Testis (tissue), 3 donors: ENCODE results near the gene COX8A. TPM values are rescaled to one million over a fixed set of nuclear protein-coding genes. Genes with fewer than 3 reads are reported as not detected.

Source experiments
- DNase-seq: peaks from one replicate; pipeline ENCODE4 v3.0.0-alpha.2; 2019
- H3K27ac ChIP-seq, 2 donors: fragments of 200-600 bp; sonication (generic); one replicate each; pipeline ENCODE4 v1.5.1; 2019
- H3K27me3 ChIP-seq: fragments of 200-600 bp; sonication (generic); one replicate; pipeline ENCODE4 v1.5.1; 2019
- H3K36me3 ChIP-seq: fragments of 200-600 bp; sonication (generic); one replicate; pipeline ENCODE4 v1.5.1; 2017; ENCODE audit warnings: low read depth; ENCODE audit errors: missing control alignments
- H3K4me1 ChIP-seq: fragments of 200-600 bp; sonication (generic); one replicate; pipeline ENCODE4 v1.5.1; 2019
- H3K4me3 ChIP-seq, 2 donors: fragments of 200-600 bp; sonication (generic); one replicate each; pipeline ENCODE4 v1.5.1; 2017 to 2019
- H3K9me3 ChIP-seq: fragments of 200-600 bp; sonication (generic); one replicate; pipeline ENCODE4 v1.5.1; 2017
- CTCF ChIP-seq, 3 experiments: fragments of 450-650 bp in 2 of 3; fragments of 200-600 bp in 1 of 3; sonication (generic) in 1 of 3; IDR thresholded peaks; one replicate each; pipeline ENCODE4 v1.5.1; 2016 to 2019; ENCODE audit warnings: antibody characterized with exemption in 3 of 3, mild to moderate bottlenecking in 2 of 3, moderate library complexity in 1 of 3
- POLR2A ChIP-seq: fragments of 450-650 bp; IDR thresholded peaks from one replicate; pipeline ENCODE4 v1.6.1; 2017; ENCODE audit warnings: antibody characterized with exemption, mild to moderate bottlenecking, moderate library complexity
- WGBS, 2 donors: methylation state at CpG; one replicate each; pipeline ENCODE4 v1.1.5; 2018; 5-methylcytosine and 5-hydroxymethylcytosine counted together
- intact Hi-C: fragments of 100-400 bp; cut with DNase I; formaldehyde crosslinking; loops from one replicate; pipeline ENCODE4 v1.15.1; 2023; ENCODE audit warnings: low total_unique reads
- polyA plus RNA-seq: library from polyadenylated mRNA; stranded (reverse); fragments of 350-450 nt; fragmentation: Illumina TruSeq; extraction: RNeasy Lipid Tissue Mini Kit (QIAGEN cat#74804); gene quantifications from one replicate; pipeline ENCODE4 v1.2.3, GENCODE V29; 2014; ENCODE audit warnings: low read depth, low replicate concordance; ENCODE audit not compliant: insufficient read depth
- total RNA-seq, 2 donors: library from RNA; depleted of rRNA; stranded (reverse); fragments of >200 nt; gene quantifications; one replicate each; pipeline ENCODE4 v1.2.3, GENCODE V29; 2016

Gene COX8A
- total and polyA plus RNA-seq, 3 donors from 2014 or later: 212 to 536 (median 438) TPM

GRCh38 chr11:63940786-63941185, 33.6 kb upstream of the COX8A start:
- Histone ChIP-seq H3K27me3 (no peaks in the 10 kb centered on the region), H3K4me3 (no peak overlapping the region), H3K36me3 (no peaks in the 10 kb centered on the region), H3K4me1 (peaks cover 18% of the 10 kb centered on the region), H3K27ac (no peak overlapping the region), H3K9me3 (no peaks in the 10 kb centered on the region)
- DNase-seq: no peak
- TF ChIP-seq CTCF (IDR thresholded peaks at IDR 0.05) (no peak), POLR2A (no peak)
- intact Hi-C loops: loop anchor here (10.0 kb wide), 1 partner anchor 176 kb away; the partner anchor contains the start of gene ZFTA
- WGBS, 2 donors: 54 to 65% methylated on average over 6 of the region's 6 CpGs

GRCh38 chr11:63941901-63942300, 32.5 kb upstream of the COX8A start:
- H3K4me1 ChIP-seq: peaks cover 18% of the 10 kb centered on the region
- H3K27me3 ChIP-seq: no peaks in the 10 kb centered on the region
- no peak for DNase-seq
- no peak for TF ChIP-seq CTCF (IDR thresholded peaks at IDR 0.05)
- no peak for TF ChIP-seq POLR2A
- intact Hi-C loops: loop anchor here (10.0 kb wide), 1 partner anchor 177 kb away; the partner anchor contains the start of gene ZFTA
- WGBS, 2 donors: 73 to 82% methylated on average over 4 of the region's 4 CpGs
- H3K27ac ChIP-seq: no peak overlapping the region
- no peaks in the 10 kb centered on the region for H3K9me3 ChIP-seq
- no peaks in the 10 kb centered on the region for H3K36me3 ChIP-seq
- H3K4me3 ChIP-seq: no peak overlapping the region

- WGBS, 2 donors: 94% methylated on average over 3 of the region's 3 CpGs
- no peaks in the 10 kb centered on the region for H3K36me3 ChIP-seq
- no peaks in the 10 kb centered on the region for H3K27me3 ChIP-seq
- no peak for DNase-seq
- peaks cover 18% of the 10 kb centered on the region for H3K4me1 ChIP-seq
- no peak for TF ChIP-seq POLR2A
- no peak for TF ChIP-seq CTCF (IDR thresholded peaks at IDR 0.05)
- H3K4me3 ChIP-seq: no peak overlapping the region
- no peaks in the 10 kb centered on the region for H3K9me3 ChIP-seq
- intact Hi-C loops: loop anchor here (10.0 kb wide), 1 partner anchor 178 kb away; the partner anchor contains the start of gene ZFTA
- H3K27ac ChIP-seq: no peak overlapping the region
Measured at GRCh38 chr11:63942803-63943202, 31.6 kb upstream of the COX8A start.

- 40 to 73% methylated on average over 4 to 8 of the region's 8 CpGs for WGBS, 2 donors
- no peaks in the 10 kb centered on the region for H3K36me3 ChIP-seq
- TF ChIP-seq CTCF (IDR thresholded peaks at IDR 0.05) (no peak), POLR2A (no peak)
- H3K27ac ChIP-seq: peak overlapping the region; percentile 64 to 78
- peak; percentile 78 for DNase-seq
- H3K9me3 ChIP-seq: no peaks in the 10 kb centered on the region
- no peak overlapping the region for H3K4me3 ChIP-seq
- H3K27me3 ChIP-seq: no peaks in the 10 kb centered on the region
- intact Hi-C loops: loop anchor here (5.0 to 10.0 kb wide), 2 partner anchors 108 to 180 kb away; partner anchors contain the start of genes MARK2 and ZFTA
- peaks cover 18% of the 10 kb centered on the region for H3K4me1 ChIP-seq
Measured at GRCh38 chr11:63944987-63945386, 29.4 kb upstream of the COX8A start.
